HG03097 (cell line): ENCODE data around the gene OGFOD3.

Experiments
- ATAC-seq: cut with Tn5 transposase; IDR thresholded peaks from one replicate; pipeline ENCODE4 v1.9.1; 2021; ENCODE audit not compliant: unreplicated experiment, low FRiP score

The OGFOD3 gene

GRCh38 chr17:82447876-82448275 lies 29.5 kb upstream of the OGFOD3 start:
- ATAC-seq: no peak

- ATAC-seq: no peak
These were observed 28.3 kb upstream of the OGFOD3 start for GRCh38 chr17:82446649-82447048.

GRCh38 chr17:82446124-82446523 lies 27.7 kb upstream of the OGFOD3 start:
- no peak for ATAC-seq

- ATAC-seq: no peak
These were observed 27.2 kb upstream of the OGFOD3 start for GRCh38 chr17:82445542-82445941.

- ATAC-seq: no peak
These were observed 26.6 kb upstream of the OGFOD3 start for GRCh38 chr17:82444941-82445521.

GRCh38 chr17:82444284-82444893 lies 26.0 kb upstream of the OGFOD3 start:
- no peak for ATAC-seq

- ATAC-seq: no peak
These were observed 25.3 kb upstream of the OGFOD3 start for GRCh38 chr17:82443465-82444283.

- no peak for ATAC-seq
These were observed 24.5 kb upstream of the OGFOD3 start for GRCh38 chr17:82442643-82443464.

GRCh38 chr17:82441691-82442487 lies 23.5 kb upstream of the OGFOD3 start:
- ATAC-seq: no peak

- ATAC-seq: no peak
These were observed 22.7 kb upstream of the OGFOD3 start for GRCh38 chr17:82440991-82441627.

- ATAC-seq: no peak
These were observed 22.1 kb upstream of the OGFOD3 start for GRCh38 chr17:82440469-82440981.

- no peak for ATAC-seq
These were observed 21.5 kb upstream of the OGFOD3 start for GRCh38 chr17:82439829-82440365.

- no peak for ATAC-seq
These were observed 20.9 kb upstream of the OGFOD3 start for GRCh38 chr17:82439194-82439828.

- ATAC-seq: no peak
These were observed 20.2 kb upstream of the OGFOD3 start for GRCh38 chr17:82438401-82439193.

GRCh38 chr17:82437325-82437668 lies 18.9 kb upstream of the OGFOD3 start:
- ATAC-seq: no peak

GRCh38 chr17:82436601-82437324 lies 18.4 kb upstream of the OGFOD3 start:
- no peak for ATAC-seq
